Esophagus muscularis mucosa (tissue), 4 donors: ENCODE measurements around the gene SMAD5. TPM values are rescaled to one million over a fixed set of nuclear protein-coding genes. Genes with fewer than 3 reads are reported as not detected.

Experiments
- DNase-seq: peaks from one replicate; pipeline ENCODE4 v3.0.0-alpha.2; 2017; ENCODE audit errors: extremely low spot score
- H3K27ac ChIP-seq, 4 donors: fragments of 200-600 bp; sonication (generic); replicated peaks in 1 of 4; 1 replicate in 3 of 4; 2 replicates in 1 of 4; pipeline ENCODE4 v1.5.1; 2016 to 2019; ENCODE audit warnings: mild to moderate bottlenecking in 1 of 4
- H3K27me3 ChIP-seq, 4 donors: fragments of 200-600 bp; sonication (generic); one replicate each; pipeline versions ENCODE4 v1.5.1 to v1.6.0; 2016 to 2019
- H3K36me3 ChIP-seq, 4 donors: fragments of 200-600 bp; sonication (generic); one replicate each; pipeline ENCODE4 v1.5.1; 2016 to 2019
- H3K4me1 ChIP-seq, 4 donors: fragments of 200-600 bp; sonication (generic); one replicate each; pipeline ENCODE4 v1.5.1; 2016 to 2019
- H3K4me3 ChIP-seq, 4 donors: fragments of 200-600 bp; sonication (generic); 1 replicate in 2 of 4; 2 replicates in 2 of 4; pipeline ENCODE4 v1.5.1; 2016 to 2019; ENCODE audit warnings: mild to moderate bottlenecking in 4 of 4, moderate library complexity in 1 of 4
- H3K9me3 ChIP-seq, 4 donors: fragments of 200-600 bp; sonication (generic); 1 replicate in 3 of 4; 2 replicates in 1 of 4; pipeline ENCODE4 v1.5.1; 2016 to 2019
- CTCF ChIP-seq, 3 experiments: fragments of 200-600 bp in 2 of 3; fragments of 450-650 bp in 1 of 3; sonication (generic) in 2 of 3; IDR thresholded peaks; one replicate each; pipeline ENCODE4 v1.5.1; 2017 to 2019; ENCODE audit warnings: antibody characterized with exemption in 3 of 3, mild to moderate bottlenecking in 2 of 3, moderate library complexity in 1 of 3
- EP300 ChIP-seq: sonication (generic); formaldehyde crosslinking; IDR thresholded peaks from one replicate; pipeline ENCODE4 v1.6.1; 2017; ENCODE audit warnings: antibody characterized with exemption
- POLR2A ChIP-seq: fragments of 450-650 bp; IDR thresholded peaks from one replicate; pipeline ENCODE4 v1.6.1; 2017; ENCODE audit warnings: antibody characterized with exemption, moderate library complexity, mild to moderate bottlenecking, low read depth
- POLR2AphosphoS5 ChIP-seq, 2 donors: sonication (generic); formaldehyde crosslinking; IDR thresholded peaks; one replicate each; pipeline ENCODE4 v1.6.1; 2017; ENCODE audit warnings: antibody characterized with exemption in 2 of 2
- WGBS: methylation state at CpG from one replicate; pipeline ENCODE4 v1.1.5; 2018; 5-methylcytosine and 5-hydroxymethylcytosine counted together
- intact Hi-C: fragments of 100-400 bp; cut with DNase I; formaldehyde crosslinking; loops from one replicate; pipeline ENCODE4 v1.15.1; 2023
- total RNA-seq, 4 donors: library from RNA; depleted of rRNA; stranded (reverse); fragments of >200 nt; gene quantifications; one replicate each; pipeline versions ENCODE4 v1.1.0 to v1.2.1, GENCODE V29; 2016

The SMAD5 gene
- total RNA-seq, 4 donors from 2014 or later, result 42.4 to 47.9 (median 46.3) TPM

- Histone ChIP-seq H3K36me3 (no peaks in the 10 kb centered on the region), H3K9me3 (no peaks in the 10 kb centered on the region), H3K27me3 (no peaks in the 10 kb centered on the region), H3K4me1 (no peaks in the 10 kb centered on the region), H3K4me3 (no peak overlapping the region), H3K27ac (no peak overlapping the region)
- TF ChIP-seq CTCF (IDR thresholded peaks at IDR 0.05) (no peak), POLR2AphosphoS5 (IDR thresholded peaks at IDR 0.05) (no peak), POLR2A (no peak), EP300 (no peak)
- 83% methylated on average over 3 of the region's 3 CpGs for WGBS
- DNase-seq, result no peak
- intact Hi-C loops, result no loop called here
These were observed 32.8 kb upstream of the SMAD5 start for GRCh38 chr5:136099870-136100269.

GRCh38 chr5:136101884-136102283 lies 30.8 kb upstream of the SMAD5 start:
- Histone ChIP-seq H3K36me3 (no peaks in the 10 kb centered on the region), H3K27me3 (no peaks in the 10 kb centered on the region), H3K4me3 (no peak overlapping the region), H3K4me1 (no peaks in the 10 kb centered on the region), H3K27ac (no peak overlapping the region), H3K9me3 (no peaks in the 10 kb centered on the region)
- no peak for TF ChIP-seq POLR2A
- 100% methylated on average over 1 of the region's 1 CpG for WGBS
- intact Hi-C loops, result no loop called here
- DNase-seq, result no peak

- TF ChIP-seq POLR2AphosphoS5 (IDR thresholded peaks at IDR 0.05), result no peak
- DNase-seq, result no peak
- Histone ChIP-seq H3K27me3 (no peaks in the 10 kb centered on the region), H3K27ac (no peak overlapping the region), H3K36me3 (no peaks in the 10 kb centered on the region), H3K4me1 (no peaks in the 10 kb centered on the region), H3K9me3 (no peaks in the 10 kb centered on the region), H3K4me3 (no peak overlapping the region)
- 97% methylated on average over 1 of the region's 1 CpG for WGBS
- intact Hi-C loops, result no loop called here
These were observed 29.5 kb upstream of the SMAD5 start for GRCh38 chr5:136103118-136103517.

GRCh38 chr5:136104306-136104965 lies 28.2 kb upstream of the SMAD5 start:
- no peak overlapping the region for H3K27ac ChIP-seq
- no peaks in the 10 kb centered on the region for H3K9me3 ChIP-seq
- no peak for DNase-seq
- intact Hi-C loops, result no loop called here
- no peak overlapping the region for H3K4me3 ChIP-seq
- 68% methylated on average over 8 of the region's 8 CpGs for WGBS
- no peaks in the 10 kb centered on the region for H3K27me3 ChIP-seq
- H3K4me1 ChIP-seq, result no peaks in the 10 kb centered on the region
- H3K36me3 ChIP-seq, result no peaks in the 10 kb centered on the region
- TF ChIP-seq POLR2AphosphoS5 (IDR thresholded peaks at IDR 0.05) (no peak), CTCF (IDR thresholded peaks at IDR 0.05) (no peak), POLR2A (no peak), EP300 (no peak)

GRCh38 chr5:136106351-136107031 lies 26.2 kb upstream of the SMAD5 start:
- 80% methylated on average over 6 of the region's 6 CpGs for WGBS
- Histone ChIP-seq H3K4me1 (no peaks in the 10 kb centered on the region), H3K36me3 (no peaks in the 10 kb centered on the region), H3K27me3 (no peaks in the 10 kb centered on the region), H3K27ac (no peak overlapping the region), H3K4me3 (no peak overlapping the region), H3K9me3 (no peaks in the 10 kb centered on the region)
- TF ChIP-seq POLR2A (no peak), POLR2AphosphoS5 (IDR thresholded peaks at IDR 0.05) (no peak), CTCF (IDR thresholded peaks at IDR 0.05) (no peak)
- intact Hi-C loops, result no loop called here
- DNase-seq, result no peak
